Measurements from ENCODE around the gene MARVELD1. TPM values are rescaled to one million over a fixed set of nuclear protein-coding genes. Genes with fewer than 3 reads are reported as not detected.

The MARVELD1 gene
- polyA plus RNA-seq, 1 experiment: 79.4 TPM

DNA sequence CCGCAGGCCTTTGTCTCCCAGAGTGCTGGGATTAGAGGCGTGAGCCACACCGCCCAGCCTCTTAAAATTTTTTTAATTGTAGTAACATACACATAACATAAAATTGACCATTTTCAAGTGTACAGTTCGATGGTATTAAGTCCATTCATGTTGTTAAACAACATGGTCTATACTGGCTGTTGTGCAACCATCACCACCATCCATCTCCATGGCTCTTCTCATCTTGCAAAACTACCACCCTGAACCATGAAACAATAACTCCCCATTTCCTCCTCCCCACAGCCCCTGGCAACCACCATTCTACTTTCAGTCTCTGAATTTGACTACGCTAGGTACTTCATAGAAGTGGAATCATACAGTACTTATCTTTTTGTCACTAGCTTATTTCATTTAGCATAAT lies 15.5 kb downstream of the MARVELD1 start:
- Histone ChIP-seq H3K27me3 (ENCODE audit: control insufficient read depth, insufficient read depth, low read length) (no peaks in the 10 kb centered on the region), H3K36me3 (ENCODE audit: control insufficient read depth, insufficient read depth, low read length) (no peaks in the 10 kb centered on the region), H3K4me3 (ENCODE audit: low read depth, low read length) (no peak overlapping the region)
- CTCF ChIA-PET: interaction anchor here (8.2 to 16.1 kb wide), 2 partner anchors 18 to 52 kb away, joined by 99 to 517 read pairs; partner anchors contain the start of gene MARVELD1
- TF ChIP-seq, protein P1, sequence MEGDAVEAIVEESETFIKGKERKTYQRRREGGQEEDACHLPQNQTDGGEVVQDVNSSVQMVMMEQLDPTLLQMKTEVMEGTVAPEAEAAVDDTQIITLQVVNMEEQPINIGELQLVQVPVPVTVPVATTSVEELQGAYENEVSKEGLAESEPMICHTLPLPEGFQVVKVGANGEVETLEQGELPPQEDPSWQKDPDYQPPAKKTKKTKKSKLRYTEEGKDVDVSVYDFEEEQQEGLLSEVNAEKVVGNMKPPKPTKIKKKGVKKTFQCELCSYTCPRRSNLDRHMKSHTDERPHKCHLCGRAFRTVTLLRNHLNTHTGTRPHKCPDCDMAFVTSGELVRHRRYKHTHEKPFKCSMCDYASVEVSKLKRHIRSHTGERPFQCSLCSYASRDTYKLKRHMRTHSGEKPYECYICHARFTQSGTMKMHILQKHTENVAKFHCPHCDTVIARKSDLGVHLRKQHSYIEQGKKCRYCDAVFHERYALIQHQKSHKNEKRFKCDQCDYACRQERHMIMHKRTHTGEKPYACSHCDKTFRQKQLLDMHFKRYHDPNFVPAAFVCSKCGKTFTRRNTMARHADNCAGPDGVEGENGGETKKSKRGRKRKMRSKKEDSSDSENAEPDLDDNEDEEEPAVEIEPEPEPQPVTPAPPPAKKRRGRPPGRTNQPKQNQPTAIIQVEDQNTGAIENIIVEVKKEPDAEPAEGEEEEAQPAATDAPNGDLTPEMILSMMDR (IDR thresholded peaks at IDR 0.05; ENCODE audit: insufficient read depth, low read depth, low read length): no peak
- POLR2A ChIA-PET: no interaction called here
- DNase-seq (ENCODE audit: low read depth): no peak

DNA sequence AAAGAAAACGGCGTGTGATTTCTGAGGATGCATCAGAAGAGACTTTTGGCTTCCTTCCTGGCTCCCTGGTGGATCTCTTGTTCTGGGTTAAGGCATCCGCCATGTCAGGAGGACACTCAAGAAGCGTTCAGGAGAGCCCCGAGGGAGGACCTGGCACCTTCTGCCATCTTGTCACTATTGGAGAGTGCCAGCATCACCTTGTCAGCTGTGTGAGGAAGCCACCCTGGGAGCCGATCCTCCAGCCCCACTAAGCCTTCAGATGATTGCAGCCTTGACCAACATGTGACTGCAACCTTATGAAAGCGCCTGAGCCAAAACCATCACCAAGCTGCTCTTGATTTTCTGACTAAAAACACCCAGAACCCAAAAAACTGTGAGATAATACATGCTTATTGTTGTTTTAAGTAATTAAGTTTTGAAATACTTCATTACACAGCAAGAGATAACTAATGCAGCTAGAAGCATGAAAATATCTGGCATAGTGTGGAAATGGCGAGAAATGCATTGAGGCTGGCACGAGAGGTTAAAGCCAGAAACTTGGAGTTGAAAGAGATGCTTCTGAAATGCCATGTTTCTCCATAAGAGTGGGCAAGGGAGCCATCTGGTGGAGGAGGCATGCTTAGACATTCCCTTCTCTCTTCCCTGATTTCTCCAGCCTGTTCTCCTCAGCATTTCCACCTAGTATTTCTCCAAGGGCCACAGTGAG lies 18.0 kb downstream of the MARVELD1 start:
- CTCF ChIA-PET: interaction anchor here (0.8 to 16.1 kb wide), 14 partner anchors 8 to 160 kb away, joined by 3 to 517 read pairs (median 7); partner anchors contain the start of genes ANKRD2, AVPI1 and MARVELD1
- DNase-seq (ENCODE audit: low read depth): no peak
- no peak overlapping the region for H3K4me3 ChIP-seq (ENCODE audit: low read depth, low read length)
- H3K36me3 ChIP-seq (ENCODE audit: control insufficient read depth, insufficient read depth, low read length): no peaks in the 10 kb centered on the region
- no peaks in the 10 kb centered on the region for H3K27me3 ChIP-seq (ENCODE audit: control insufficient read depth, insufficient read depth, low read length)
- POLR2A ChIA-PET: no interaction called here
- TF ChIP-seq, protein P1 (IDR thresholded peaks at IDR 0.05; ENCODE audit: insufficient read depth, low read depth, low read length): peak; percentile 82

DNA sequence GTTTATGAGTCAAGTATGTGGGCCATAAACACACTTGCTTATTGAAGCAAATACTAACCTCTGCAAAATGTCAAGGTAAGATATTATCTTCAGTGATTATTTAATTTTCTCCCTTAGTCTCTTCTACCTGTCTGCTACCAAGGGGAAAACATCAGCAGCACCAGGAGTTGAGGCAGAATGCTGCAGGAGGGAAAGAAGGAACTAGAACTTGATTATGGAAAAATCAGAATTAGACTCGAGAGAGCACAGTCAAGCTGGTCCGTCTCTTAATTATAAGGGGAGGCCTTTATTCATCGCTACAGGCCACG lies 18.5 kb downstream of the MARVELD1 start:
- H3K27me3 ChIP-seq (ENCODE audit: control insufficient read depth, insufficient read depth, low read length): no peaks in the 10 kb centered on the region
- TF ChIP-seq, protein P1 (IDR thresholded peaks at IDR 0.05; ENCODE audit: insufficient read depth, low read depth, low read length): no peak
- no peak overlapping the region for H3K4me3 ChIP-seq (ENCODE audit: low read depth, low read length)
- POLR2A ChIA-PET: no interaction called here
- CTCF ChIA-PET: interaction anchor here (0.9 to 16.1 kb wide), 10 partner anchors 21 to 160 kb away, joined by 3 to 517 read pairs (median 15); partner anchors contain the start of genes ANKRD2, AVPI1 and MARVELD1
- DNase-seq (ENCODE audit: low read depth): no peak
- no peaks in the 10 kb centered on the region for H3K36me3 ChIP-seq (ENCODE audit: control insufficient read depth, insufficient read depth, low read length)

DNA sequence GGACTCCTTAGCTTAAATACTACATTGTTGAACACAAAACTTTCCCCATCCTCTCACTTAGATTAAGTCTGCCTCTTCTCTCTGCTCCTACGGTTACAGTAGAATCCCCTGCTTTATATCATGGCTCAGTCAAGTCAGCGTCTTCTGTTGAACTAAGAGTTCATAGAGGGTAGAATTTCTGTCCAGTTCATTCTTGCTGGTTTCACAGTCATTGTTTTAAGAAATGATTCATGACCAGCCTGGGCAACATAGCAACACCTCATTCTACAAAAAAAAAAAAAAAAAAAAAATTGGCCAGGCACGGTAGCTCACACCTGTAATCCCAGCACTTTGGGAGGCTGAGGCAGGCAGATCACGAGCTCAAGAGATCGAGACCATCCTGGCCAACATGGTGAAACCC lies 19.7 kb downstream of the MARVELD1 start:
- H3K27me3 ChIP-seq (ENCODE audit: control insufficient read depth, insufficient read depth, low read length): no peaks in the 10 kb centered on the region
- no peak overlapping the region for H3K4me3 ChIP-seq (ENCODE audit: low read depth, low read length)
- POLR2A ChIA-PET: no interaction called here
- H3K36me3 ChIP-seq (ENCODE audit: control insufficient read depth, insufficient read depth, low read length): no peaks in the 10 kb centered on the region
- TF ChIP-seq, protein P1 (IDR thresholded peaks at IDR 0.05; ENCODE audit: insufficient read depth, low read depth, low read length): no peak
- no peak for DNase-seq (ENCODE audit: low read depth)
- CTCF ChIA-PET: interaction anchor here (0.7 to 16.1 kb wide), 4 partner anchors 9 to 56 kb away, joined by 3 to 517 read pairs (median 58); partner anchors contain the start of gene MARVELD1

DNA sequence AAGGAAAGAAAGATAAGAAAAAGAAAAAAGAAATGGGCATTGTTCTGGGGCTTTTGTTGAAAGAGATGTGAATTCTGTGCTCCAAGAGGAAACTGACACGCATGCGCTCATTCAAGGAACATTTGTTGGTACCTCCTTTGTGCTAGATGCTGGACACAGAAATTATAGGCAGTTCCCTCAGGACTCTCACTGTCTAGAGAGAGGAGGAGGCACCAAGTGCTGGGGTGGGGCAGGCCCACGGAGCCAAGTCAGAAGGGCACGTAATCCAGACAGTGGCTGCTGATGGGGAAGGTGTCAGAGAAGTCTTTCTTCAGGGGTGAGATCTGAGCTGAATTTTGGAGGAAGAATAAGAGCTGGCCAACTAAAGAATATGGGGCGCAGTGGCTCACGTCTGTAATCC lies 20.5 kb downstream of the MARVELD1 start:
- no peak overlapping the region for H3K4me3 ChIP-seq (ENCODE audit: low read depth, low read length)
- CTCF ChIA-PET: interaction anchor here (1.1 to 16.1 kb wide), 4 partner anchors 23 to 57 kb away, joined by 3 to 517 read pairs (median 52); partner anchors contain the start of gene MARVELD1
- POLR2A ChIA-PET: no interaction called here
- no peak for DNase-seq (ENCODE audit: low read depth)
- TF ChIP-seq, protein P1 (IDR thresholded peaks at IDR 0.05; ENCODE audit: insufficient read depth, low read depth, low read length): no peak
- peaks cover 2% of the 10 kb centered on the region; the same call in 1 of the 2 replicates for H3K36me3 ChIP-seq (ENCODE audit: control insufficient read depth, insufficient read depth, low read length)
- no peaks in the 10 kb centered on the region for H3K27me3 ChIP-seq (ENCODE audit: control insufficient read depth, insufficient read depth, low read length)

All from BJ (cell line).